HUES6 (cell line): ENCODE data around the gene TMEM272.

Experiments used
- H3K27ac ChIP-seq: 2 replicates; pipeline ENCODE4 v1.7.0; 2013; ENCODE audit warnings: low read depth, mild to moderate bottlenecking, low read length, inconsistent platforms
- H3K27me3 ChIP-seq: 2 replicates; pipeline ENCODE4 v1.6.1; 2013; ENCODE audit warnings: low read length; ENCODE audit not compliant: control insufficient read depth, insufficient read depth
- H3K36me3 ChIP-seq: 2 replicates; pipeline ENCODE4 v1.6.1; 2013; ENCODE audit warnings: low read length; ENCODE audit not compliant: control insufficient read depth, insufficient read depth
- H3K4me1 ChIP-seq: 2 replicates; pipeline ENCODE4 v1.6.1; 2013; ENCODE audit warnings: low read length; ENCODE audit not compliant: control insufficient read depth, insufficient read depth
- H3K4me3 ChIP-seq: 2 replicates; pipeline ENCODE4 v1.5.1; 2013; ENCODE audit warnings: low read depth, low read length
- H3K9ac ChIP-seq: one replicate; pipeline ENCODE4 v1.6.1; 2013; ENCODE audit warnings: mild to moderate bottlenecking, low read length
- H3K9me3 ChIP-seq: 2 replicates; pipeline ENCODE4 v1.6.1; 2013; ENCODE audit warnings: low read depth, low read length; ENCODE audit not compliant: control insufficient read depth, insufficient read depth

The TMEM272 gene

DNA sequence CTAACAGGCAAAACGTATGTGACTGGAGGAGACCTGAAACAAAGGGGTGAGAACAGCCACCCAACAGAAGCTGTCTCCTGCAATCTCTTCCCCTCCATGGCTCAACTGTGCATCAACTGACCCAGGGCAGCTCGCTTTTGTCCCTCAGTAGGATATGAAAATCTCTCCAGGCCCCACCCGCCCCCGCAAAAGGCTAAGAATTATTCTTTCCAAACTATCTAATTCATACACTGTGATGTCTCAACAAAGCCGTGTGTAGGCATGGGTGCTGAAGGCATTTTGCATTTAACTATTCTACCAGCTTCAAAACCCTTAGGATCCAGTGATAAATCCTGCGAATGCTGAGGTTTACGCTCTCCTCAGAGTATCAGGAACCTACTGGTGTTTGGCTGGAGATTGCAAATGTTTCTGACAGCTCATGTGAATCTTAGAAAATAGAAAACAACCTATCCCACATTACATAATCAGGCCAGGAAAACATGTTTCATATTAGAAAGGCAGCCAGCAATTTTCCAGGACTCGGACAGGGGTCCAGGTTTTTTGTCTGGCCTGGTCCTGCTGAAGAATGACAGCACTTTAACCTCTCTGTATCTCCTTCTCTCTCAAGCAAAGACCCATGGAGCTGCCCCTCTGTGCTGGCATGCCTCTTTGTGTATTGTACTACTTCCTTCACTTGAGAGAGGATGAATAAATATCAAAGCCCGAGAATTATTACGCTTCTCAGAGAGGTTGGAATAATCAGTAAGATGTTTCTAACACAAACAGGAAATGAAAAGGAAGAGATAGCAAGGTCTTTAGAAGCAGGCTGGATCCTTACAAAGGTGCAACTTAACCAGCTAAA lies 58.3 kb downstream of the TMEM272 start:
- Histone ChIP-seq H3K27ac (no peak overlapping the region), H3K36me3 (0 out of 2 replicates have a peak, but pooled peaks cover 3% of the 10 kb centered on the region), H3K4me3 (no peak overlapping the region), H3K9ac (no peak overlapping the region), H3K9me3 (no peaks in the 10 kb centered on the region), H3K4me1 (peaks cover 6% of the 10 kb centered on the region; the same call in 1 of the 2 replicates), H3K27me3 (no peaks in the 10 kb centered on the region)

DNA sequence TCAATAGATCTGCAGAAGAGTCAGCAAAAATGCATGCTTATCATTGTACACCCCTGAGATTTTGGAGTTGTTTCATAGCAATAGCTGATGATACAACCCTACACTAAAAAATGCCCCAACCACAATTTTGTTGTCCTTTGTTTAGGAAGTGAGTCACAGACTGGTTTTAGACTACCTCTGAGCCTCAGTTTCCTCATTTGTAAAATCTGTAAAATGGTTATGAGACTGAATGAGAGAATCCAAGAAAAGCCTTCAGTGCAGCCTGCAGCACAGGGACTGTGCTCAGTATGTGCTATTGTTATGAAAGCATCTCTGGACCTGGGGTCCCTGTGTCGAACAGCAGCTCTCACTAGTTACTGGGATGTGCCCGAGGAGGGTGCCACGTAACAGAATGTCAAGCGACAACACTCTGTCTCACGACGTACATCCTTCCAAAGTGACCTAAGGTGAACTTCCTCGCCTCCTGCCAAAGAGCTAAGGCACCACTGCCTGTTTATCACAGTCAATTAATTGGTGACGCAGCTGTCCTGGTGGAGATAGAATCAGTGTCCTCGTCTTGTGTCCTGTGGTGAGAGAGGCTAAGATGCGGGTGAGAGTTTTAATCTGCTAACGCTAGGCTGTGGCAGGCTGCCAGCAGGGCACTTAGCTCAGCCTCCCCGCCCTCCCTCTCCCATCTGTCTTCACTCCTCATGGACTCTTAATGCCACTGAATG lies 59.1 kb downstream of the TMEM272 start:
- Histone ChIP-seq H3K4me3 (no peak overlapping the region), H3K9ac (no peak overlapping the region), H3K27ac (no peak overlapping the region), H3K27me3 (no peaks in the 10 kb centered on the region), H3K4me1 (peaks cover 6% of the 10 kb centered on the region; the same call in 1 of the 2 replicates), H3K36me3 (0 out of 2 replicates have a peak, but pooled peaks cover 3% of the 10 kb centered on the region), H3K9me3 (no peaks in the 10 kb centered on the region)

DNA sequence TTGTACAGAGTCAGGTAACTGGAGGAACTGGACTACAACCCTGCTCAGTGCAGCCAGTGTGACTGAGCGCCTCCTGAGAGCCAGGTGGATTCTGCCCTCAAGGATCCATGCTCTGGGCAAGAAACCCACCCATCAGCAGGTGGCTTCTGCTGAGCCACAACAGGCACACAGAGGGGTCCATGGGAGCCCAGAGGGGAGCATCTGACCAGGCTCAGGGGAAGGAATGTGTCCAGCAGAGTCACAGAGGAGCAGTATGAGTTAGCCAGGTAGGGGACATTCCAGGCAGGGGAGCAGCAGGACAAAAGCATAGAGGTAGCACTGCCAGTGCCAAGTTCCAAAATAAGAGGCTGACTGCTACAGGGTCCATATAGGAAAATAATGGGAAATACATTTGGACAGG lies 60.9 kb downstream of the TMEM272 start:
- H3K36me3 ChIP-seq: 0 out of 2 replicates have a peak, but pooled peaks cover 1% of the 10 kb centered on the region
- H3K9me3 ChIP-seq: no peaks in the 10 kb centered on the region
- H3K9ac ChIP-seq: no peak overlapping the region
- H3K4me3 ChIP-seq: no peak overlapping the region
- no peak overlapping the region for H3K27ac ChIP-seq
- H3K27me3 ChIP-seq: no peaks in the 10 kb centered on the region
- peaks cover 6% of the 10 kb centered on the region; the same call in 1 of the 2 replicates for H3K4me1 ChIP-seq

DNA sequence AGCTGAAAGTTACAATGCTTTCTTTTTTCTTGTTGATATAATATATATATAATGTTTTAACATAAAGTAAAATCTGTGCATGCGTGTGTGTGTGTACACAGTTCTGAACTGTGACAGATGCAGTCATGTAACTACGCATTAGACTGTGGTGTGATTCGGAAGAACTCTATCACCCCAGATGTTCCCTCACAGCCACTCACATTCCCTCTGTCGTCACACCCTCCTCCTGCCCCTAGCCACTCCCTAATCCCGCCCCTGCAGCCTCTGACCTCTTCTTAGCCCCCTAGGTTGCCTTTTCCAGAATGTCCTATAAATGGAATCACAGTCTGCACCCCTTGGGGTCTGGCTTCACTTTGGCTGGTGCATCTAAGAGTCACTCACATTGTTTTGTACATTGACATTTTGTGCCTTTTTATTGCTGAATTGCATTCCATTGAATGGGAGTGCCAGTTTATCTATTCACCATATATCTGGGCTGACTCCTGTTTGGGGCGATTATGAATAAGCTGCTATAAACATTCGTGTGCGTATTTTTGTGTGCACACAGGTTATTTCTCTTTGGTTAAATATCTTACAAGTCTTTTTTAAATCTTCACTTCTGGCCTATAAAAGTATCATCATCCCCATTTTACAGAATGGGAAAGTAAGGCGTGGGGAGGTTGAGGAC lies 61.4 kb downstream of the TMEM272 start:
- Histone ChIP-seq H3K9me3 (no peaks in the 10 kb centered on the region), H3K27ac (no peak overlapping the region), H3K9ac (no peak overlapping the region), H3K4me1 (peaks cover 6% of the 10 kb centered on the region; the same call in 1 of the 2 replicates), H3K4me3 (no peak overlapping the region), H3K36me3 (no peaks in the 10 kb centered on the region), H3K27me3 (no peaks in the 10 kb centered on the region)

DNA sequence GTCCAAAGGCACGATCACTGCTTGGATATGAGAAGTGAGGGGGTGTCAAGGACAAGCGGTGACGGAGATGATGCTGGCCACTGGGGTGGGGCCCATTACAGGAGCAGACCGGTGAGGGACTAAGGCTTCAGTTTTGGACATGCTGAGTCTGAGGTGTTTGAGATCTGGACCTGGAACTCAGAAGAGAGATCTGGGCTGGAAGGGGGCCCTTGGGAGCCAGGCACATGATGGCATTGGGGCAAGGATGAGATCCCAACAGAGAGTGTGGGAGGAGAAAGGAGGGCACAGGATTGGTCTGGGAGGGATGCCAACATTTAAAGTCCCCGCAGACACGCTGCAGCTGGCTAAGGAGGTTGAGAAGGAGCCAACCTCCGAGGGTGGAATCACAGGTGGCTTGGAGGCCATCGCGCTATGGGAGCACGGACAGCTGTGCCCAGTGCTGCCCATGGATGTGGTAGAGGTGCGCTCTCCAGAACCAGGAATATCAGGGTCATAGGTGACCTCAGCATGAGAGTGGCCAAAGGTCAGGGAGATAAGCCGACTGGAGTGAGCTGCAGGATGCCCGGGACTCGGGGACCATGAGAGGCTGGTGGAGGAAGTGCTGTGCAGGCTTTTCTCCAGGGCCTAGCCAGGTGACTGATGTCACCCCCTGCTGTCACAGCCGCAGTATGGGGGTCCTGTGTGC lies 62.8 kb downstream of the TMEM272 start:
- Histone ChIP-seq H3K9me3 (no peaks in the 10 kb centered on the region), H3K4me3 (no peak overlapping the region), H3K9ac (no peak overlapping the region), H3K27ac (no peak overlapping the region), H3K4me1 (peaks cover 6% of the 10 kb centered on the region; the same call in 1 of the 2 replicates), H3K27me3 (no peaks in the 10 kb centered on the region), H3K36me3 (no peaks in the 10 kb centered on the region)

DNA sequence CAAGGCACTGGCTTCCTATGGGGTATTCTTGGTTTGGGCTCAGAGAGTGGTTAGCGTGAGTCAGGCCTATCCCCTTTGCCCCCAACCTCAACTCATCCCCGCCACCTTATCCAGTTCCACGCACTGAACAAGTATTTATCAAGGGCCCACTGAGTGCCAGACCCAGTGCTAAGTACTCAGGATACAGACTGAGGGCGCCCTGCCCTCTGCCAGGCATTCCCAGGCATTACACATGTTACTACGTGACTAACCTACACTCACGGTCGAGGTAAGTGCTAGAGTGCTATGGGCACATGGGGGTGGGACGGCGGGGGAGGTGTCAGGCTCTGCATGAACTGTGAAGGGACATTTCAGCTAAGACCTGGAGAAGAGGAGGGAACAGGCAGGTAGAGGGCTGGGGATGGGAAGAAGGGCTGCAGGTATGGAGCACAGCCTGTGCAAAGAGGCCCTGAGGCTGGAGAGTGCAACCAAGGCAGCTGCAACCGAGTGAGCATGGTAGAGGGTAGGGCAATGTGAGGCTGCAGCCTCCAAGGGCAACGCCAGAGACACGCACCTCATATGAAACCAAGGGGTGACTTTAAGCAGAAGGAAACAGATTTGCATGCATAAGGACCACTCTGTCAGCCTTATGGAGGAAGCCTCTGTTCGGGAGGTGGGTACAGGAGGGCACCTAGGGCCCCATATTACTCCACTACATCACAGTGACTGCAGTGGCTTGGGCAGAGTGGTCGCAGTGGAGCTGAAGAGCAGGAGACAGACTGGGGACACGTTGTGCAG lies 63.5 kb downstream of the TMEM272 start:
- Histone ChIP-seq H3K4me3 (no peak overlapping the region), H3K4me1 (peaks cover 3% of the 10 kb centered on the region; the same call in 1 of the 2 replicates), H3K27me3 (no peaks in the 10 kb centered on the region), H3K9me3 (no peaks in the 10 kb centered on the region), H3K9ac (no peak overlapping the region), H3K27ac (no peak overlapping the region), H3K36me3 (no peaks in the 10 kb centered on the region)

DNA sequence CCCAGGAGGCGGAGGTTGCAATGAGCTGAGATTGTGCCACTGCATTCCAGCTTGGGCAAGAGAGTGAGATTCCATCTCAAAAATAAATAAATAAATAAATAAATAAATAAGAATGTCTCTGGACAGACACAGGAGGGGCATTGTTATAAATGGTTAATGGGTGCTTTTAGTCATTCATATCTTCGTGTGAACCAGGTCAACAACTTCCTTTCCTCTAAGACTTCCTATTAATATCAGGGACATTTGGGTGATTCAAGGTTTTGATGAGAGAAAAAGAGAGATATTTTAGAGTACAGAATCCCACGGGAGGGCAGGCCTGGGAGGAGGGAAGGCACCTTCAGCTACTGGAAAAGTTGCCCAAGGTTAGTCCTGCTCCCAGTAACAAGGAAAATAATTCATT lies 64.9 kb downstream of the TMEM272 start:
- Histone ChIP-seq H3K9ac (no peak overlapping the region), H3K9me3 (no peaks in the 10 kb centered on the region), H3K27ac (no peak overlapping the region), H3K27me3 (no peaks in the 10 kb centered on the region), H3K4me1 (no peaks in the 10 kb centered on the region; the same call in 1 of the 2 replicates), H3K4me3 (no peak overlapping the region), H3K36me3 (no peaks in the 10 kb centered on the region)

DNA sequence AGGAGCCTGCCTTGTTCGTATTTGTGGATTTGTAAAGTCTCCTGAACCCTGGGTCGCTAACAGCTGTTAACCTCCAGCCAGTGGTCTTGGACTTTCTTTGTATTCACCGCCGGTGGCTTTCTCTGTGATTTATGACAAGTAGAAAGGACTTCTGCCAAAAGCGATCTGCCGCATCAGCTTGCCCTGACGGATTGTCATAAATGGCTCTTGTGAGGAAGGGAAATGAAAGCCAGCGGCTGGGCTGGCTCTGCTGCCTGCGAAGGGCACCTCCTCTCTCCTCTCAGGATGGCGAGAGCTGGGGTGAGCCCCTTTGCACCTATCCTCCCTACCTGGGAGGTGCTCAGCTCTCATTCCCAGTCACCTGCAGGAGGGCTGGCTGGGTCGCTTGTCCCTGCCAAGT lies 66.6 kb downstream of the TMEM272 start:
- H3K4me3 ChIP-seq: no peak overlapping the region
- H3K9ac ChIP-seq: no peak overlapping the region
- no peaks in the 10 kb centered on the region for H3K27me3 ChIP-seq
- no peak overlapping the region for H3K27ac ChIP-seq
- no peaks in the 10 kb centered on the region for H3K36me3 ChIP-seq
- no peaks in the 10 kb centered on the region for H3K9me3 ChIP-seq
- H3K4me1 ChIP-seq: no peaks in the 10 kb centered on the region; the same call in 1 of the 2 replicates

DNA sequence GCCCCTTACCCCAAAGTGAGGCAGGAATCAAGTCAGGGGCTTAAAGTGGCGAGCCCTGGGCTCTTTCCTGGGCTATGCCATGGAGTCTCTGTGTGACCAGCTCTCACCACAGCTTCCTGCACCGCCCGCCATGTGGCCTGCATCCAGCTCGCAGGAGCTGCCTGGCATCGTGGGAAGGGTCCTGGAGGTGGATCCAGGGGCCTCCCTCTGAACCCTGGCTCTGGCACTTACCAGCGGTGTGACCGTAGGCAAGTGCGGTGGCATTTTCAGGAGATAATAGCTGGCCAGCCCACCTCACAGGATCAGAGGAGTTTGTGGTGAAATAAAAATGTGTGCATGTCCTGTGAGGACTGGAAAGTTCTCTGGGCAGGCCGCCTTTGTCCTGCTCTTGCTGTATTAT lies 67.1 kb downstream of the TMEM272 start:
- Histone ChIP-seq H3K9me3 (no peaks in the 10 kb centered on the region), H3K4me1 (no peaks in the 10 kb centered on the region; the same call in 1 of the 2 replicates), H3K27me3 (no peaks in the 10 kb centered on the region), H3K36me3 (no peaks in the 10 kb centered on the region), H3K4me3 (no peak overlapping the region), H3K9ac (no peak overlapping the region), H3K27ac (no peak overlapping the region)

DNA sequence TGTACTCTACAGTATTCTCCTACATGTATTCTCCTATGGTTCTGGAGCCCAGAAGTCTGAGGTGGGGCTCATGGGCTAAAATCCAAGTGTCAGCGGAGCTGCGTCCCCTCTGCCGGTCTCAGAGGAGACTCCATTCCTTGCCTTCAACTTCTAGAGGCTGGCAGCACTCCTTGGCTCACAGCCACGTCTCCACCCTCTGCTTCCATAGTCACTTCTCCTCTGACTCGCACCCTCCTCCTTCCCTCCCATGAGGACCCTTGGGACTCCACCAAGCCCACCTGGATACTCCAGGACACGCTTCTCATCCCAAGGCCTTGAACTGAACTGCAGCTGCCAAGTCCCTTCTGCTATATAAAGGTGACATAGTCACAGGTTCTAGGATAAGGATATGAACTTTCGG lies 68.8 kb downstream of the TMEM272 start:
- H3K27ac ChIP-seq: no peak overlapping the region
- H3K4me1 ChIP-seq: no peaks in the 10 kb centered on the region; the same call in 1 of the 2 replicates
- H3K4me3 ChIP-seq: no peak overlapping the region
- no peaks in the 10 kb centered on the region for H3K36me3 ChIP-seq
- no peaks in the 10 kb centered on the region for H3K27me3 ChIP-seq
- H3K9me3 ChIP-seq: no peaks in the 10 kb centered on the region
- H3K9ac ChIP-seq: no peak overlapping the region
